Body of pancreas (tissue), 4 donors: ENCODE data around the gene UNC13C.

Experiments
- CTCF ChIP-seq, 7 experiments: fragments of 450-650 bp in 4 of 7; fragments of 200-600 bp in 3 of 7; sonication (generic) in 3 of 7; IDR thresholded peaks; one replicate each; pipeline ENCODE4 v1.5.1; 2016 to 2019; ENCODE audit warnings: antibody characterized with exemption in 7 of 7
- POLR2A ChIP-seq, 3 donors: fragments of 450-650 bp; IDR thresholded peaks; one replicate each; pipeline ENCODE4 v1.6.1; 2016; ENCODE audit warnings: antibody characterized with exemption in 3 of 3, mild to moderate bottlenecking in 2 of 3

- TF ChIP-seq CTCF (IDR thresholded peaks at IDR 0.05) (no peak), POLR2A (IDR thresholded peaks at IDR 0.05) (no peak)
Observed at GRCh38 chr15:54131410-54131809, 153.2 kb downstream of the UNC13C start.
